Upper lobe of left lung (tissue), 4 donors: Measurements from ENCODE around the gene PLB1.

Source experiments
- CTCF ChIP-seq, 6 experiments: fragments of 450-650 bp in 4 of 6; fragments of 200-600 bp in 2 of 6; sonication (generic) in 2 of 6; IDR thresholded peaks; one replicate each; pipeline ENCODE4 v1.5.1; 2016 to 2019; ENCODE audit warnings: antibody characterized with exemption in 6 of 6
- EP300 ChIP-seq, 4 donors: sonication (generic); formaldehyde crosslinking; IDR thresholded peaks; one replicate each; pipeline ENCODE4 v1.5.1; 2017; ENCODE audit warnings: antibody characterized with exemption in 4 of 4, control low read depth in 2 of 4

- TF ChIP-seq CTCF (IDR thresholded peaks at IDR 0.05): no peak
- TF ChIP-seq EP300 (IDR thresholded peaks at IDR 0.05): no peak
Observed at GRCh38 chr2:28643327-28643726, 147.5 kb downstream of the PLB1 start.
